Neural cell (in vitro differentiated cells): ENCODE results near the gene SRSF1.

Source experiments
- CTCF ChIP-seq: fragments of 450-650 bp; IDR thresholded peaks from 2 replicates; pipeline ENCODE4 v1.5.1; 2014; ENCODE audit warnings: antibody characterized with exemption, mild to moderate bottlenecking, moderate library complexity; ENCODE audit not compliant: poor library complexity, severe bottlenecking
- EP300 ChIP-seq: fragments of 450-650 bp; conservative IDR thresholded peaks from 2 replicates; pipeline ENCODE4 v1.6.1; 2014; ENCODE audit warnings: antibody characterized with exemption, mild to moderate bottlenecking, moderate library complexity; ENCODE audit not compliant: poor library complexity, severe bottlenecking
- SMC3 ChIP-seq: fragments of 450-650 bp; conservative IDR thresholded peaks from 2 replicates; pipeline ENCODE4 v1.6.1; 2014; ENCODE audit warnings: antibody characterized with exemption, mild to moderate bottlenecking, moderate library complexity; ENCODE audit not compliant: poor library complexity
- TF ChIP-seq, protein P1 (sequence below): IDR thresholded peaks from 2 replicates; pipeline ENCODE4 v1.6.1; 2012; ENCODE audit warnings: borderline replicate concordance

DNA sequence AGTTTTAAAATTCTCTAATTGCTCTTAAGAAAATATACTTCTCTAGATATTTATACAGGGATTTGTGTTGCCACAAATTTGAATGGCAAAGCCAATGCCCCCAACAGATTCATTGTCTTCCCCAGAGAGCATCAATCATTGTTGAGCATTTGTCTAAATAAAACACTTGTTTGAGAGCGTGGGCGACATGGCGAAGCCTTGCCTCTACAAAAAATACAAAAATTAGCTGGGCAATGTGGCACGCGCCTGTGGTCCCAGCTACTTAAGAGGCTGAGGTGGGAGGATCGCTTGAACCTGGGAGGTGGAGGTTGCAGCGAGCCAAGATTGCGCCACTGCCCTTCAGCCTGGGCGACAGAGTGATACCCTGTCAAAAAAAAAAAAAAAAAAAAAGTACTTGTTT lies 13.4 kb upstream of the SRSF1 start:
- TF ChIP-seq CTCF (no peak), EP300 (no peak), SMC3 (no peak)
- TF ChIP-seq, protein P1, sequence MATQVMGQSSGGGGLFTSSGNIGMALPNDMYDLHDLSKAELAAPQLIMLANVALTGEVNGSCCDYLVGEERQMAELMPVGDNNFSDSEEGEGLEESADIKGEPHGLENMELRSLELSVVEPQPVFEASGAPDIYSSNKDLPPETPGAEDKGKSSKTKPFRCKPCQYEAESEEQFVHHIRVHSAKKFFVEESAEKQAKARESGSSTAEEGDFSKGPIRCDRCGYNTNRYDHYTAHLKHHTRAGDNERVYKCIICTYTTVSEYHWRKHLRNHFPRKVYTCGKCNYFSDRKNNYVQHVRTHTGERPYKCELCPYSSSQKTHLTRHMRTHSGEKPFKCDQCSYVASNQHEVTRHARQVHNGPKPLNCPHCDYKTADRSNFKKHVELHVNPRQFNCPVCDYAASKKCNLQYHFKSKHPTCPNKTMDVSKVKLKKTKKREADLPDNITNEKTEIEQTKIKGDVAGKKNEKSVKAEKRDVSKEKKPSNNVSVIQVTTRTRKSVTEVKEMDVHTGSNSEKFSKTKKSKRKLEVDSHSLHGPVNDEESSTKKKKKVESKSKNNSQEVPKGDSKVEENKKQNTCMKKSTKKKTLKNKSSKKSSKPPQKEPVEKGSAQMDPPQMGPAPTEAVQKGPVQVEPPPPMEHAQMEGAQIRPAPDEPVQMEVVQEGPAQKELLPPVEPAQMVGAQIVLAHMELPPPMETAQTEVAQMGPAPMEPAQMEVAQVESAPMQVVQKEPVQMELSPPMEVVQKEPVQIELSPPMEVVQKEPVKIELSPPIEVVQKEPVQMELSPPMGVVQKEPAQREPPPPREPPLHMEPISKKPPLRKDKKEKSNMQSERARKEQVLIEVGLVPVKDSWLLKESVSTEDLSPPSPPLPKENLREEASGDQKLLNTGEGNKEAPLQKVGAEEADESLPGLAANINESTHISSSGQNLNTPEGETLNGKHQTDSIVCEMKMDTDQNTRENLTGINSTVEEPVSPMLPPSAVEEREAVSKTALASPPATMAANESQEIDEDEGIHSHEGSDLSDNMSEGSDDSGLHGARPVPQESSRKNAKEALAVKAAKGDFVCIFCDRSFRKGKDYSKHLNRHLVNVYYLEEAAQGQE = no peak
